ENCODE measurements around the gene ZNF277. TPM values are rescaled to one million over a fixed set of nuclear protein-coding genes. Genes with fewer than 3 reads are reported as not detected.

The ZNF277 gene
- total RNA-seq, 4 donors from 2014 or later = 19.5 to 27.1 (median 25.7) TPM

- Histone ChIP-seq H3K27ac (replicated peaks in 1 of 4) (no peak overlapping the region), H3K4me1 (peaks cover 0 to 5% (median 2%) of the 10 kb centered on the region in 4 donors), H3K9me3 (no peaks in the 10 kb centered on the region), H3K27me3 (no peaks in the 10 kb centered on the region), H3K36me3 (no peaks in the 10 kb centered on the region), H3K4me3 (no peak overlapping the region)
- DNase-seq (ENCODE audit: extremely low spot score) = no peak
- no peak for TF ChIP-seq POLR2A (IDR thresholded peaks at IDR 0.05; ENCODE audit: low read depth)
- no peak for TF ChIP-seq CTCF (IDR thresholded peaks at IDR 0.05)
- TF ChIP-seq POLR2AphosphoS5 (IDR thresholded peaks at IDR 0.05) = no peak
- no peak for TF ChIP-seq EP300 (IDR thresholded peaks at IDR 0.05)
- intact Hi-C loops (cut with DNase I) = no loop called here
- WGBS = 74% methylated on average over 1 of the region's 1 CpG
Measured at GRCh38 chr7:112254156-112254555, 47.7 kb downstream of the ZNF277 start.

DNA sequence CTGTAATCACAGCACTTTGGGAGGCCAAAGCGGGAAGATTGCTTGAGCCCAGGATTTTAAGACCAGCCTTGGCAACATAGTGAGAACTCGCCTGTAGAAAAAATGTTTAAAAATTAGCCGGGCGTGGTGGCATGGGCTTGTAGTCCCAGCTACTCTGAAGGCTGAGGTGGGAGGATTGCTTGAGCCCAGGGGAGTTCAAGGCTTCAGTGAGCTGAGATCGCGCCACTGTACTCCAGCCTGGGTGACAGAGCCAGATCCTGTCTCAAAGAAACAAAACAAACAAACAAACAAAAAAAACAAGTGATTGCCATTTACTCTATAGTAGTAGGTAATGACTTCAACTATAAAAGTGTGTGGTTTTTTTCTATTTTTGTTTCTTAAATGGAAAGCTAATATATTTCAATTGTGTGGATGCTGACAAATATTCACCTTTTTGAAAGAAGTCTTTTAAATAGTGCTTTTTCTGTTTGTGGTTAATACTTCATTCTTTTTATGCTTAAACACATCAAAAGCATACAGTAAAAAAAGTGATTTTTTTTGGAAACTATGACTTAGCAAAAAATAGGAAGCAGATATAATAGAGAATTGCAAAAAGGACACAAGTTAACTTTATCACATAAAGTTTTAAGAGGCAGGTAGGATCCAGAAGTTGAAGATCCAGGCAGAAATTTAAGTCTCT is 48.4 kb downstream of the ZNF277 start:
- peaks cover 0 to 5% (median 2%) of the 10 kb centered on the region in 4 donors for H3K4me1 ChIP-seq
- no peak overlapping the region for H3K4me3 ChIP-seq
- no peaks in the 10 kb centered on the region for H3K36me3 ChIP-seq
- H3K27ac ChIP-seq (replicated peaks in 1 of 4) = no peak overlapping the region
- no peak for TF ChIP-seq POLR2A (IDR thresholded peaks at IDR 0.05; ENCODE audit: low read depth)
- TF ChIP-seq EP300 (IDR thresholded peaks at IDR 0.05) = no peak
- TF ChIP-seq CTCF (IDR thresholded peaks at IDR 0.05) = no peak
- no peak for TF ChIP-seq POLR2AphosphoS5 (IDR thresholded peaks at IDR 0.05)
- no peaks in the 10 kb centered on the region for H3K9me3 ChIP-seq
- WGBS = 92% methylated on average over 6 of the region's 6 CpGs
- intact Hi-C loops (cut with DNase I) = no loop called here
- no peaks in the 10 kb centered on the region for H3K27me3 ChIP-seq
- no peak for DNase-seq (ENCODE audit: extremely low spot score)

DNA sequence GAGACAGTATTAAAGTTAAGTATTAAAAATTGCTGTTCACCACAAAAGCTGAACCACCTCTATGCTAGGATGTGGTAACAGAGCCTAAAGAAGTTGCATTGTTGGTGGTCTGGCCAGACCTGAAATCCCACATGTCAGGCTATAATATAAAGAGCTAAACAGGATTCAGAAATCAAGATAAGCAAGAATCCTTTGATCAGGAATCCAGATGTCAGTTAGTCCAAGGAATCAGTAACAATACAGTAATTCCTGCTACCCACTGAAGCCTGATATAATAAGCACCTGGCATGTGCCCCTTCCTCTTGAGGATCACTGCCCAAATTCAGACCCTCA is 48.9 kb downstream of the ZNF277 start:
- intact Hi-C loops (cut with DNase I) = no loop called here
- no peak overlapping the region for H3K4me3 ChIP-seq
- H3K27ac ChIP-seq (replicated peaks in 1 of 4) = no peak overlapping the region
- H3K36me3 ChIP-seq = no peaks in the 10 kb centered on the region
- H3K9me3 ChIP-seq = no peaks in the 10 kb centered on the region
- TF ChIP-seq POLR2AphosphoS5 (IDR thresholded peaks at IDR 0.05) (no peak), POLR2A (IDR thresholded peaks at IDR 0.05; ENCODE audit: low read depth) (no peak), EP300 (IDR thresholded peaks at IDR 0.05) (no peak), CTCF (IDR thresholded peaks at IDR 0.05) (no peak)
- peaks cover 0 to 5% (median 2%) of the 10 kb centered on the region in 4 donors for H3K4me1 ChIP-seq
- no peaks in the 10 kb centered on the region for H3K27me3 ChIP-seq
- no peak for DNase-seq (ENCODE audit: extremely low spot score)

- Histone ChIP-seq H3K9me3 (no peaks in the 10 kb centered on the region), H3K36me3 (no peaks in the 10 kb centered on the region), H3K27me3 (no peaks in the 10 kb centered on the region), H3K4me1 (peaks cover 0 to 5% (median 4%) of the 10 kb centered on the region in 4 donors), H3K4me3 (no peak overlapping the region), H3K27ac (replicated peaks in 1 of 4) (no peak overlapping the region)
- TF ChIP-seq POLR2AphosphoS5 (IDR thresholded peaks at IDR 0.05) = no peak
- no peak for TF ChIP-seq POLR2A (IDR thresholded peaks at IDR 0.05; ENCODE audit: low read depth)
- TF ChIP-seq EP300 (IDR thresholded peaks at IDR 0.05) = no peak
- TF ChIP-seq CTCF (IDR thresholded peaks at IDR 0.05) = no peak
- intact Hi-C loops (cut with DNase I) = no loop called here
- 93% methylated on average over 2 of the region's 2 CpGs for WGBS
- DNase-seq (ENCODE audit: extremely low spot score) = no peak
Measured at GRCh38 chr7:112257073-112257472, 50.6 kb downstream of the ZNF277 start.

DNA sequence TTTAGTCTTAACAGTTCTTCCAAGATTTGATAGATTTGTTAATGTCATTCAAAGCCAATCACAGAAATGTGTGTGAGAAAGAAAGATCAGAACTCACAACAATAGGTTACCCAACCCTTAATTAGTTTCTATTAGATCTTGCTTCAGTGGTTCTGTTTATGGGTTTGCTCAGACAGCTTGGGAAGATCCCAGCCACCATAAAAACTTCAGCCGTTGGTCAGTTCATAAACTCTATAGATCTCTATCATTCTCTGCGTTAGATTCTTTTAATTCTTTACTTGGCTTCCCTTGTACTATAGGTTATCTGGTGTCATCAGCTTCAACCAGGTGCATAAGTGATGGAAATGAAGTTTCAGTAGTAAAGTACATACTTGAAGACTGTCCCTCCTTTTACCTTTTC is 54.4 kb downstream of the ZNF277 start:
- Histone ChIP-seq H3K27me3 (no peaks in the 10 kb centered on the region), H3K4me3 (no peak overlapping the region), H3K4me1 (peaks cover under 1 to 19% (median 14%) of the 10 kb centered on the region in 4 donors), H3K27ac (replicated peaks in 1 of 4) (no peak overlapping the region), H3K36me3 (no peaks in the 10 kb centered on the region), H3K9me3 (no peaks in the 10 kb centered on the region)
- DNase-seq (ENCODE audit: extremely low spot score) = no peak
- intact Hi-C loops (cut with DNase I) = no loop called here
- TF ChIP-seq CTCF (IDR thresholded peaks at IDR 0.05) (no peak), EP300 (IDR thresholded peaks at IDR 0.05) (no peak), POLR2A (IDR thresholded peaks at IDR 0.05; ENCODE audit: low read depth) (no peak)
- 100% methylated on average over 2 of the region's 2 CpGs for WGBS

Measured in esophagus muscularis mucosa (tissue), 4 donors.